HepG2 (cell line): Measurements from ENCODE around the gene PRKN. TPM values are rescaled to one million over a fixed set of nuclear protein-coding genes. Genes with fewer than 3 reads are reported as not detected.

Source experiments
- ATAC-seq: fragments of 200-7000 bp; cut with Tn5 transposase; 3 replicates; pipeline ENCODE4 v1.9.1; 2020; ENCODE audit warnings: mild to moderate bottlenecking, moderate library complexity
- BruUV-seq: library from RNA; stranded (reverse); fragments of 400-500 nt; replicated peaks from 2 replicates; lab custom pipeline; 2021; lab: Mats Ljungman, UMichigan
- CTCF ChIA-PET: fragments of 300-600 bp; formaldehyde crosslinking; extraction: SDS; loops from one replicate; lab custom pipeline; 2021; ENCODE audit warnings: low total read pairs, inconsistent platforms, low intra/inter-chr PET ratio; lab: Yijun Ruan, JAX
- POLR2A ChIA-PET: fragments of 350-600 bp; sonication (Branson Sonifier 250); formaldehyde crosslinking; loops from one replicate; lab custom pipeline; 2020; ENCODE audit warnings: antibody characterized with exemption, inconsistent platforms; lab: Yijun Ruan, JAX
- DNase-seq: peaks from one replicate; pipeline ENCODE4 v3.0.0-alpha.2; 2015; ENCODE audit warnings: low spot score
- FAIRE-seq: peaks from 3 replicates; lab custom pipeline; 2011; peaks lifted over from hg19 to GRCh38; lab: Jason Lieb, UNC
- H2AFZ ChIP-seq: one replicate; pipeline ENCODE4 v1.6.1; 2011; ENCODE audit warnings: low read length, inconsistent platforms
- H3K27ac ChIP-seq: fragments of 300-600 bp; 3 replicates; pipeline ENCODE4 v1.8.0; 2011; ENCODE audit warnings: mixed run types, mild to moderate bottlenecking, mixed read lengths, low read length, inconsistent platforms; ENCODE audit not compliant: insufficient read depth; ENCODE audit errors: extremely low read length
- H3K27me3 ChIP-seq, 2 experiments: fragments of 200-600 bp in 1 of 2; 2 replicates in 1 of 2; 3 replicates in 1 of 2; pipeline versions ENCODE4 v1.6.0 to v1.8.0; 2011; ENCODE audit warnings: low read length in 2 of 2, mild to moderate bottlenecking in 2 of 2, moderate library complexity in 2 of 2, inconsistent platforms in 1 of 2; ENCODE audit not compliant: insufficient read depth in 2 of 2, control insufficient read depth in 1 of 2
- H3K36me3 ChIP-seq, 2 experiments: fragments of 200-600 bp in 1 of 2; replicated peaks in 1 of 2; 2 replicates in 1 of 2; 3 replicates in 1 of 2; pipeline versions ENCODE4 v1.5.1 to v1.8.0; 2011; ENCODE audit warnings: low read length in 2 of 2, inconsistent platforms in 1 of 2; ENCODE audit not compliant: insufficient read depth in 2 of 2, control insufficient read depth in 1 of 2
- H3K4me1 ChIP-seq: 2 replicates; pipeline ENCODE4 v1.5.1; 2012; ENCODE audit warnings: low read length, inconsistent platforms; ENCODE audit not compliant: insufficient read depth
- H3K4me2 ChIP-seq: 2 replicates; pipeline ENCODE4 v1.6.0; 2011; ENCODE audit warnings: low read depth, low read length, inconsistent platforms
- H3K4me3 ChIP-seq, 3 experiments: fragments of 200-600 bp in 1 of 3; sonication (generic), shearing (Covaris generic) in 1 of 3; replicated peaks in 1 of 3; 2 replicates each; pipeline ENCODE4 v1.5.1; 2011 to 2016; ENCODE audit warnings: low read length in 3 of 3, inconsistent platforms in 2 of 3, low read depth in 2 of 3, mild to moderate bottlenecking in 2 of 3, control low read depth in 1 of 3, mixed read lengths in 1 of 3; ENCODE audit not compliant: insufficient read depth in 1 of 3
- H3K79me2 ChIP-seq: one replicate; pipeline ENCODE4 v1.6.1; 2011; ENCODE audit warnings: low read length, inconsistent platforms; ENCODE audit not compliant: insufficient read depth
- H3K9ac ChIP-seq: 2 replicates; pipeline ENCODE4 v1.6.0; 2011; ENCODE audit warnings: mild to moderate bottlenecking, low read depth, low read length, inconsistent platforms; ENCODE audit not compliant: insufficient read depth
- H3K9me3 ChIP-seq: 2 replicates; pipeline ENCODE4 v1.5.1; 2012; ENCODE audit warnings: mild to moderate bottlenecking, low read length
- H4K20me1 ChIP-seq: 2 replicates; pipeline ENCODE4 v1.6.0; 2011; ENCODE audit warnings: inconsistent platforms, mild to moderate bottlenecking, low read length, moderate library complexity; ENCODE audit not compliant: insufficient read depth
- AHR ChIP-seq: IDR thresholded peaks from 2 replicates; pipeline ENCODE4 v1.6.1; 2018; ENCODE audit warnings: missing genetic modification reagents, missing compliant biosample characterization
- ARHGAP35 ChIP-seq: sonication (generic); formaldehyde crosslinking; IDR thresholded peaks from 2 replicates; pipeline ENCODE4 v1.9.0; 2022; ENCODE audit warnings: mild to moderate bottlenecking, inconsistent platforms, moderate library complexity, missing genetic modification reagents, borderline replicate concordance
- ARNT ChIP-seq: fragments of 450-650 bp; IDR thresholded peaks from 2 replicates; pipeline ENCODE4 v1.6.1; 2017
- DRAP1 ChIP-seq: IDR thresholded peaks from 2 replicates; pipeline ENCODE4 v1.6.1; 2016; ENCODE audit warnings: missing genetic modification reagents, missing compliant biosample characterization
- FOXK2 ChIP-seq: fragments of 450-650 bp; IDR thresholded peaks from 2 replicates; pipeline ENCODE4 v1.6.1; 2016
- KLF16 ChIP-seq, 2 experiments: sonication (generic) in 1 of 2; formaldehyde crosslinking in 1 of 2; IDR thresholded peaks; 2 replicates each; pipeline versions ENCODE4 v1.6.1 to v1.8.0; 2016 to 2023; ENCODE audit warnings: missing genetic modification reagents in 2 of 2, missing compliant biosample characterization in 1 of 2
- MIXL1 ChIP-seq: IDR thresholded peaks from 2 replicates; pipeline ENCODE4 v1.6.1; 2016
- PAF1 ChIP-seq: IDR thresholded peaks from 2 replicates; pipeline ENCODE4 v1.6.1; 2016; ENCODE audit warnings: missing genetic modification reagents, missing compliant biosample characterization
- PRDM15 ChIP-seq: sonication (generic); formaldehyde crosslinking; IDR thresholded peaks from 2 replicates; pipeline ENCODE4 v1.4.0; 2020; ENCODE audit warnings: missing genetic modification reagents
- RARA ChIP-seq: IDR thresholded peaks from 2 replicates; pipeline ENCODE4 v1.6.1; 2016; ENCODE audit warnings: missing genetic modification reagents, missing compliant biosample characterization
- SIN3A ChIP-seq: IDR thresholded peaks from 2 replicates; pipeline ENCODE4 v1.6.1; 2011; ENCODE audit warnings: low read depth, mild to moderate bottlenecking, control low read depth, low read length, borderline replicate concordance
- TGIF2 ChIP-seq: IDR thresholded peaks from 2 replicates; pipeline ENCODE4 v1.6.1; 2016; ENCODE audit warnings: control low read depth, missing compliant biosample characterization
- ZFP90 ChIP-seq: sonication (generic); formaldehyde crosslinking; IDR thresholded peaks from 2 replicates; pipeline ENCODE4 v1.8.0; 2022; ENCODE audit warnings: missing genetic modification reagents, mild to moderate bottlenecking, inconsistent platforms, borderline replicate concordance
- ZMAT3 ChIP-seq: sonication (generic); formaldehyde crosslinking; conservative IDR thresholded peaks from 2 replicates; pipeline ENCODE4 v1.7.0; 2021; ENCODE audit warnings: missing genetic modification reagents
- ZMYM2 ChIP-seq: sonication (generic); formaldehyde crosslinking; IDR thresholded peaks from 2 replicates; pipeline ENCODE4 v1.8.0; 2022; ENCODE audit warnings: mild to moderate bottlenecking, missing genetic modification reagents
- ZNF670 ChIP-seq: sonication (generic); formaldehyde crosslinking; IDR thresholded peaks from 2 replicates; pipeline ENCODE4 v1.8.0; 2022; ENCODE audit warnings: mild to moderate bottlenecking, missing genetic modification reagents, borderline replicate concordance
- ZNF674 ChIP-seq: sonication (generic); formaldehyde crosslinking; IDR thresholded peaks from 2 replicates; pipeline ENCODE4 v1.5.0; 2020; ENCODE audit warnings: low read depth, mild to moderate bottlenecking, missing genetic modification reagents
- WGBS: methylation state at CpG from one replicate; pipeline ENCODE4 v1.1.6; 2017; ENCODE audit warnings: low lambda C conversion rate; 5-methylcytosine and 5-hydroxymethylcytosine counted together
- in situ Hi-C: cut with HindIII; loops from 2 replicates; pipeline ENCODE4 v1.10.0; 2017; ENCODE audit warnings: low pct_unique_long_range_greater_than_20kb; ENCODE audit not compliant: extremely low pct_ligation_motif_present
- intact Hi-C: fragments of 100-400 bp; cut with micrococcal nuclease; formaldehyde crosslinking; loops from one replicate; pipeline ENCODE4 v1.10.0; 2022; ENCODE audit not compliant: unreplicated experiment
- polyA plus RNA-seq, 8 experiments: library from polyadenylated mRNA; depleted of rRNA in 3 of 8; stranded (reverse) in 7 of 8; unstranded in 1 of 8; fragments of >200 nt; fragmentation: Illumina TruSeq in 4 of 8; extraction: Trizol in 4 of 8; gene quantifications; 2 replicates each; pipeline versions ENCODE4 v1.2.1 to v1.2.3, GENCODE V29; 2011 to 2016; ENCODE audit warnings: low read depth in 4 of 8, missing spikeins in 1 of 8, mixed read lengths in 1 of 8; ENCODE audit not compliant: insufficient read depth in 1 of 8
- total RNA-seq, 5 experiments: library from RNA; depleted of rRNA; stranded (reverse); fragments of >200 nt; fragmentation: Illumina TruSeq; extraction: Trizol; gene quantifications; 2 replicates each; pipeline ENCODE4 v1.2.3, GENCODE V29; 2016; ENCODE audit warnings: low read depth in 1 of 5

Gene PRKN
- total and polyA plus RNA-seq, 2 of the 13 experiments (the other 11 are each of a cell fraction or from before 2014, with no cell fraction given) = 0.31 to 0.44 TPM

GRCh38 chr6:161377116-161377515 lies 1350.5 kb downstream of the PRKN start:
- no peaks in the 10 kb centered on the region for H3K9me3 ChIP-seq
- intact Hi-C loops (no loop called here), in situ Hi-C loops (no loop called here)
- no peaks in the 10 kb centered on the region for H4K20me1 ChIP-seq
- H3K4me1 ChIP-seq = no peaks in the 10 kb centered on the region
- 35% methylated on average over 6 of the region's 13 CpGs for WGBS
- H3K4me3 ChIP-seq = no peak overlapping the region
- H3K36me3 ChIP-seq = no peaks in the 10 kb centered on the region
- no peak overlapping the region for H3K27ac ChIP-seq
- ChIA-PET CTCF (no interaction called here), POLR2A (no interaction called here)
- FAIRE-seq = no peak
- no peak overlapping the region for H2AFZ ChIP-seq
- H3K9ac ChIP-seq = no peak overlapping the region
- no peak for TF ChIP-seq FOXK2
- TF ChIP-seq MIXL1 (CRISPR knock-in tag) = no peak
- no peak for TF ChIP-seq ZFP90 (CRISPR knock-in tag)
- TF ChIP-seq KLF16 (CRISPR knock-in tag; IDR thresholded peaks at IDR 0.05) = no peak
- no peak for TF ChIP-seq ARNT
- TF ChIP-seq ZMYM2 (CRISPR knock-in tag) = no peak
- no peak for TF ChIP-seq PAF1 (CRISPR knock-in tag)
- TF ChIP-seq PRDM15 (CRISPR knock-in tag) = no peak
- TF ChIP-seq ZNF670 (CRISPR knock-in tag) = no peak
- no peak for TF ChIP-seq RARA (CRISPR knock-in tag)
- no peak for TF ChIP-seq DRAP1
- TF ChIP-seq SIN3A = no peak
- TF ChIP-seq AHR = no peak
- no peak for TF ChIP-seq ZMAT3 (CRISPR knock-in tag)
- no peak for TF ChIP-seq TGIF2 (CRISPR knock-in tag)
- no peak for TF ChIP-seq ARHGAP35 (CRISPR knock-in tag)
- no peak for TF ChIP-seq ZNF674 (CRISPR knock-in tag)
- no TSS peak for BruUV-seq
- no peak for ATAC-seq
- H3K27me3 ChIP-seq = no peaks in the 10 kb centered on the region
- no peak for DNase-seq
- no peak overlapping the region for H3K4me2 ChIP-seq
- no peaks in the 10 kb centered on the region for H3K79me2 ChIP-seq
